22Rv1 (cell line): ENCODE data around the gene GPI.

ENCODE experiments used
- ZFX ChIP-seq: fragments of 450-650 bp; IDR thresholded peaks from 2 replicates; pipeline ENCODE4 v1.6.1; 2017; ENCODE audit warnings: antibody characterized with exemption, borderline replicate concordance
- TF ChIP-seq, protein P1 (sequence below): fragments of 450-650 bp; IDR thresholded peaks from 2 replicates; pipeline ENCODE4 v1.5.1; 2017; ENCODE audit warnings: mild to moderate bottlenecking

DNA sequence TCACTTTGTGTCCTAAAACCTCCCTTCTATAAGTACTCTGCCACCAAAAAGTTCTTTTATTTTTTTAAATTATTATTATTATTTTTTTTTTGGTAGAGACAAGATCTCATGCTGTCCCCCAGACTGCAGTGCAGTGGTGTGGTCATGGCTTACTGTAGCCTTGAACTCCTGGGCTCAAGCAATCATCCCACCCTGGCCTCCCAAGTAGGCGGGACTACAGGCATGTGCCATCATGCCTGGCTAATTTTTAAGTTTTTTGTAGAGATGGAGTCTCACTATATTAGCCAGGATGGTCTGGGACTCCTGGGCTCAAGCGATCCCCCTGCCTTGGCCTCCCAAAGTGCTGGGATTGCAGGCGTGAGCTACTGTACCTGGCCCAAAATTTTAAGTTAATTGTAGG, 29.1 kb upstream of the GPI start:
- TF ChIP-seq, protein P1, sequence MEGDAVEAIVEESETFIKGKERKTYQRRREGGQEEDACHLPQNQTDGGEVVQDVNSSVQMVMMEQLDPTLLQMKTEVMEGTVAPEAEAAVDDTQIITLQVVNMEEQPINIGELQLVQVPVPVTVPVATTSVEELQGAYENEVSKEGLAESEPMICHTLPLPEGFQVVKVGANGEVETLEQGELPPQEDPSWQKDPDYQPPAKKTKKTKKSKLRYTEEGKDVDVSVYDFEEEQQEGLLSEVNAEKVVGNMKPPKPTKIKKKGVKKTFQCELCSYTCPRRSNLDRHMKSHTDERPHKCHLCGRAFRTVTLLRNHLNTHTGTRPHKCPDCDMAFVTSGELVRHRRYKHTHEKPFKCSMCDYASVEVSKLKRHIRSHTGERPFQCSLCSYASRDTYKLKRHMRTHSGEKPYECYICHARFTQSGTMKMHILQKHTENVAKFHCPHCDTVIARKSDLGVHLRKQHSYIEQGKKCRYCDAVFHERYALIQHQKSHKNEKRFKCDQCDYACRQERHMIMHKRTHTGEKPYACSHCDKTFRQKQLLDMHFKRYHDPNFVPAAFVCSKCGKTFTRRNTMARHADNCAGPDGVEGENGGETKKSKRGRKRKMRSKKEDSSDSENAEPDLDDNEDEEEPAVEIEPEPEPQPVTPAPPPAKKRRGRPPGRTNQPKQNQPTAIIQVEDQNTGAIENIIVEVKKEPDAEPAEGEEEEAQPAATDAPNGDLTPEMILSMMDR, result no peak
- TF ChIP-seq ZFX, result no peak
